MM.1S (cell line): ENCODE data around the gene SHKBP1.
"Not testable (repeated sequence)": the region's sequence is repeated elsewhere in the genome, so short reads cannot be mapped to it uniquely, and the experiment has no call there.

ENCODE experiments used
- DNase-seq: peaks from one replicate; pipeline ENCODE4 v3.0.0-alpha.2; 2015
- H2AFZ ChIP-seq: fragments of 300-600 bp; sonication (generic); 2 replicates; pipeline ENCODE4 v1.6.0; 2016; ENCODE audit warnings: antibody characterized with exemption, low read length
- H3F3A ChIP-seq: fragments of 300-600 bp; sonication (generic); 2 replicates; pipeline ENCODE4 v1.6.1; 2016; ENCODE audit warnings: mild to moderate bottlenecking, antibody characterized with exemption, low read length, moderate library complexity, mixed read lengths; ENCODE audit not compliant: insufficient read depth
- H3K27ac ChIP-seq: fragments of 300-600 bp; sonication (generic); 2 replicates; pipeline ENCODE4 v1.5.1; 2016; ENCODE audit warnings: mild to moderate bottlenecking, low read length
- H3K27me3 ChIP-seq: fragments of 300-600 bp; sonication (generic); replicated peaks from 2 replicates; pipeline ENCODE4 v1.6.0; 2016; ENCODE audit warnings: low read length; ENCODE audit not compliant: insufficient read depth
- H3K36me3 ChIP-seq: fragments of 300-600 bp; sonication (generic); replicated peaks from 2 replicates; pipeline ENCODE4 v1.6.1; 2016; ENCODE audit warnings: mild to moderate bottlenecking, low read length, mixed read lengths; ENCODE audit not compliant: insufficient read depth
- H3K4me1 ChIP-seq: fragments of 300-600 bp; sonication (generic); 2 replicates; pipeline ENCODE4 v1.6.1; 2016; ENCODE audit warnings: low read length, mixed read lengths
- H3K4me2 ChIP-seq: fragments of 300-600 bp; sonication (generic); 2 replicates; pipeline ENCODE4 v1.6.0; 2016; ENCODE audit warnings: low read depth, low read length
- H3K4me3 ChIP-seq: fragments of 300-600 bp; sonication (generic); 2 replicates; pipeline ENCODE4 v1.5.1; 2016; ENCODE audit warnings: low read length, mixed read lengths
- H3K79me2 ChIP-seq: fragments of 300-600 bp; sonication (generic); 2 replicates; pipeline ENCODE4 v1.6.1; 2016; ENCODE audit warnings: mixed run types, low read length, mixed read lengths
- H3K9ac ChIP-seq: fragments of 300-600 bp; sonication (generic); 2 replicates; pipeline ENCODE4 v1.6.1; 2016; ENCODE audit warnings: low read length, mixed read lengths
- H3K9me2 ChIP-seq: fragments of 300-600 bp; sonication (generic); replicated peaks from 2 replicates; pipeline ENCODE4 v1.6.1; 2016; ENCODE audit warnings: mild to moderate bottlenecking, low read length, mixed read lengths; ENCODE audit not compliant: insufficient read depth
- H3K9me3 ChIP-seq: fragments of 300-600 bp; sonication (generic); replicated peaks from 2 replicates; pipeline ENCODE4 v1.6.1; 2016; ENCODE audit warnings: mild to moderate bottlenecking, low read length, mixed read lengths; ENCODE audit not compliant: insufficient read depth
- H4K20me1 ChIP-seq: fragments of 300-600 bp; sonication (generic); 2 replicates; pipeline ENCODE4 v1.6.1; 2016; ENCODE audit warnings: mild to moderate bottlenecking, low read length, moderate library complexity, mixed read lengths; ENCODE audit not compliant: insufficient read depth
- EZH2 ChIP-seq: fragments of 300-600 bp; sonication (generic); optimal IDR thresholded peaks from 2 replicates; pipeline ENCODE3; 2017; ENCODE audit warnings: low read depth, mild to moderate bottlenecking, antibody characterized with exemption, low read length, mixed read lengths
- EZH2phosphoT487 ChIP-seq: fragments of 300-600 bp; sonication (generic); IDR thresholded peaks from 2 replicates; pipeline ENCODE4 v1.6.1; 2018; ENCODE audit warnings: antibody characterized with exemption, low read length
- TF ChIP-seq, protein P1 (sequence below): fragments of 300-600 bp; sonication (generic); IDR thresholded peaks from 2 replicates; pipeline ENCODE4 v1.5.1; 2016; ENCODE audit warnings: antibody characterized with exemption, low read length, mixed read lengths

The SHKBP1 gene

DNA sequence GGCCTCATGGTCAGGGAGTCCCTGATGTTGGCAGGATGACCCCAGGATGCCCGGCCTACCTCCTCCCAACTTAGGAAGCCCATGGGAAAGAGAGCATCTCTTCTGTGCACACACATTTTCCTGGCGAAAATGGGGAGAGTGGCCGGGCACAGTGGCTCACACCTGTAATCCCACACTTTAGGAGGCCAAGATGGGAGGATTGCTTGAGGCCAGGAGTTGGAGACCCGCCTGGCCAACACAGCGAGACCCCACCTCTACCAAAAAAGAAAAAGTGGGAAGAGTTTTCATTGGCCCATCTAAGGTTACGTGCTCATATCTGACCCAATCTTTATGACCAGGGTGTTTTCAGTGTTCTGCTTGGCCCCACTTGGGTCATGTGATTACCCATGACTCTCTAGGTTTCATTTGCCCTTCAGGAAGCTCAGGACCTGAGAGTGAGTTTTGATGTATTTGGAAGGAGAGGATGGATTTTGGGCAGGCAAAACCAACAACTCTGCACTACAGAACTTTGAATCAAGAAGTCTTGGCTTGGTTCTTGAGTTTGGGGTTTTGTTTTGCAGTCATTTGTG, 33.6 kb upstream of the SHKBP1 start:
- no peak overlapping the region for H3K27ac ChIP-seq
- H3K9me3 ChIP-seq = no peaks in the 10 kb centered on the region
- H3K4me2 ChIP-seq = no peak overlapping the region
- H3K4me1 ChIP-seq = no peaks in the 10 kb centered on the region
- no peak for DNase-seq
- H3K27me3 ChIP-seq = peaks cover 16% of the 10 kb centered on the region
- no peaks in the 10 kb centered on the region for H3F3A ChIP-seq
- no peak overlapping the region for H2AFZ ChIP-seq
- H3K9ac ChIP-seq = no peak overlapping the region
- no peaks in the 10 kb centered on the region for H3K9me2 ChIP-seq
- no peaks in the 10 kb centered on the region for H4K20me1 ChIP-seq
- H3K36me3 ChIP-seq = no peaks in the 10 kb centered on the region
- H3K79me2 ChIP-seq = no peaks in the 10 kb centered on the region
- TF ChIP-seq, protein P1, sequence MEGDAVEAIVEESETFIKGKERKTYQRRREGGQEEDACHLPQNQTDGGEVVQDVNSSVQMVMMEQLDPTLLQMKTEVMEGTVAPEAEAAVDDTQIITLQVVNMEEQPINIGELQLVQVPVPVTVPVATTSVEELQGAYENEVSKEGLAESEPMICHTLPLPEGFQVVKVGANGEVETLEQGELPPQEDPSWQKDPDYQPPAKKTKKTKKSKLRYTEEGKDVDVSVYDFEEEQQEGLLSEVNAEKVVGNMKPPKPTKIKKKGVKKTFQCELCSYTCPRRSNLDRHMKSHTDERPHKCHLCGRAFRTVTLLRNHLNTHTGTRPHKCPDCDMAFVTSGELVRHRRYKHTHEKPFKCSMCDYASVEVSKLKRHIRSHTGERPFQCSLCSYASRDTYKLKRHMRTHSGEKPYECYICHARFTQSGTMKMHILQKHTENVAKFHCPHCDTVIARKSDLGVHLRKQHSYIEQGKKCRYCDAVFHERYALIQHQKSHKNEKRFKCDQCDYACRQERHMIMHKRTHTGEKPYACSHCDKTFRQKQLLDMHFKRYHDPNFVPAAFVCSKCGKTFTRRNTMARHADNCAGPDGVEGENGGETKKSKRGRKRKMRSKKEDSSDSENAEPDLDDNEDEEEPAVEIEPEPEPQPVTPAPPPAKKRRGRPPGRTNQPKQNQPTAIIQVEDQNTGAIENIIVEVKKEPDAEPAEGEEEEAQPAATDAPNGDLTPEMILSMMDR = no peak
- TF ChIP-seq EZH2 (no peak), EZH2phosphoT487 (no peak)
- H3K4me3 ChIP-seq = no peak overlapping the region

DNA sequence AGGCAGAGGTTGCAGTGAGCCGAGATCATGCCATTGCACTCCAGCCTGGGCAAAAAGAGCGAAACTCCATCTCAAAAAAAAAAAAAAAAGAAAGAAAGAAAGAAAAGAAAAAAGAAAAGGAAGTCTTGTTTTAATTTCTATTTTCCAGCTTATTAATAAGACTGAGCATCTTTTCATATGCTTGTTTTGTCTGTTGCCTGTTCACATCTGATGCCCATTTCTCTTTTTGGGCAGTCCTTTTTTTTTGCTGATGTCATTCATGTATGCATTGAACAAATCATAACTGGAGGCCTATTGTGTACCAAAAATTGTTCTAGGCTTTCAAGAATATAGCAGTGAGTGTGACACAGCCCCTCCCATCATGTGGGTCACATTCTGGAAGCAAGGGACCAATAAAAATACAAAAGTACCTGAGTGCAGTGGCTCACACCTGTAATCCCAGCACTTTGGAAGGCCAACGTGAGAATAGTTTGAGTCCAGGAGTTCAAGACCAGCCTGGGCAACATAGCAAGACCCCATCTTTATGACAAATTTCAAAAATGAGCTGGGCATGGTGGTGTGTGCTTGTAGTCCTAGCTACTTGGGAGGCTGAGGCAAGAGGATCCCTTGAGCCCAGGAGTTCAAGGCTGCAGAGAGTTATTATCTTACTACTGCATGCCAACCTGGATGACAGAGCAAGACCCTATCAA, 30.4 kb upstream of the SHKBP1 start:
- not testable (repeated sequence) for H3K4me2 ChIP-seq, DNase-seq, H3K27ac ChIP-seq, H3K36me3 ChIP-seq, H3K4me1 ChIP-seq, H3K9me3 ChIP-seq, H3K4me3 ChIP-seq, H3K9me2 ChIP-seq, H3K79me2 ChIP-seq, H3K9ac ChIP-seq, H3F3A ChIP-seq, H4K20me1 ChIP-seq, H2AFZ ChIP-seq
- H3K27me3 ChIP-seq = peaks cover 28% of the 10 kb centered on the region

DNA sequence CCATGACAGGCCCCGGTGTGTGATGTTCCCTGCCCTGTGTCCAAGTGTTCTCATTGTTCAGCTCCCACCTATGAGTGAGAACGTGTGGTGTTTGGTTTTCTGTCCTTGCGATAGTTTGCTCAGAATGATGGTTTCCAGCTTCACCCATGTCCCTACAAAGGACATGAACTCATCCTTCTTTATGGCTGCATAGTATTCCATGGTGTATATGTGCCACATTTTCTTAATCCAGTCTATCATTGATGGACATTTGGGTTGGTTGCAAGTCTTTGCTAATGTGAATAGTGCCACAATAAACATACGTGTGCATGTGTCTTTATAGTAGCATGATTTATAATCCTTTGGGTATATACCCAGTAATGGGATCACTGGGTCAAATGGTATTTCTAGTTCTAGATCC, 29.5 kb upstream of the SHKBP1 start:
- H3K79me2 ChIP-seq, H3K36me3 ChIP-seq, H3K4me3 ChIP-seq, H3K4me2 ChIP-seq, H3K27ac ChIP-seq, DNase-seq, H3K4me1 ChIP-seq, H2AFZ ChIP-seq, H3F3A ChIP-seq, H3K9me3 ChIP-seq, H4K20me1 ChIP-seq, H3K9me2 ChIP-seq, H3K9ac ChIP-seq: not testable (repeated sequence)
- peaks cover 26% of the 10 kb centered on the region for H3K27me3 ChIP-seq

DNA sequence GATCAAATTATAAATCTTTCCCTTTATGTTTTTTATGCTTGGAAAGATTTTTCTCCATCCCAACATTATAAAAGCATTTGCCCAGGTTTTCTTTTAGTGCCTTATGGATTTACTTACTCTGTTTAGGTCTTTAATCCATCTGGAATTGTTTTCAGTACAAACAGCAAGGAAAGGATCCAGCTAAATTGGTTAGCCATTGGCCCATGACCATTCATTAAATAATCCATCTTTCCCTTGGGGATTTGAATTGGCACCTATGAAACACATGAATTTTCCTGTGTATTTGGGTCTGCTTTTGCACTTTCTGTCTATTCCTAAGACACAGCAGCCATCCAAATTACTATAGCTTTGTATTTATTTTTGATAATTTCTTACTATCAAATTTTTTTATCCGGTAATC, 28.8 kb upstream of the SHKBP1 start:
- Histone ChIP-seq H3K4me2 (no peak overlapping the region), H3K36me3 (no peaks in the 10 kb centered on the region), H2AFZ (no peak overlapping the region), H3K27me3 (peaks cover 30% of the 10 kb centered on the region), H3K9me3 (no peaks in the 10 kb centered on the region), H4K20me1 (no peaks in the 10 kb centered on the region), H3K4me1 (no peaks in the 10 kb centered on the region), H3K4me3 (no peak overlapping the region), H3K9ac (no peak overlapping the region), H3K27ac (no peak overlapping the region), H3F3A (no peaks in the 10 kb centered on the region), H3K9me2 (no peaks in the 10 kb centered on the region), H3K79me2 (no peaks in the 10 kb centered on the region)
- no peak for TF ChIP-seq EZH2
- TF ChIP-seq, protein P1 = no peak
- no peak for TF ChIP-seq EZH2phosphoT487
- DNase-seq = no peak
